Fibroblast of pulmonary artery (primary cell): ENCODE measurements around the gene RUNX2.
"Not testable (repeated sequence)": the region's sequence is repeated elsewhere in the genome, so short reads cannot be mapped to it uniquely, and the experiment has no call there.

Experiments used
- DNase-seq: peaks from one replicate; pipeline ENCODE4 v3.0.0-alpha.2; 2010; ENCODE audit warnings: low read depth
- H3K4me3 ChIP-seq: replicated peaks from 2 replicates; pipeline ENCODE4 v1.5.1; 2011; ENCODE audit warnings: low read depth, mild to moderate bottlenecking, control low read depth, low read length, moderate library complexity
- CTCF ChIP-seq: IDR thresholded peaks from 2 replicates; pipeline ENCODE4 v1.5.1; 2011; ENCODE audit warnings: mild to moderate bottlenecking, control low read depth, low read length, inconsistent platforms; ENCODE audit errors: missing control alignments

RUNX2 gene

GRCh38 chr6:45667766-45668165 lies 339.6 kb downstream of the RUNX2 start:
- no peak overlapping the region for H3K4me3 ChIP-seq
- no peak for TF ChIP-seq CTCF
- no peak for DNase-seq

GRCh38 chr6:45668705-45669104 lies 340.6 kb downstream of the RUNX2 start:
- DNase-seq = no peak
- H3K4me3 ChIP-seq = no peak overlapping the region
- TF ChIP-seq CTCF = no peak

GRCh38 chr6:45673167-45673566 lies 345.0 kb downstream of the RUNX2 start:
- not testable (repeated sequence) for DNase-seq, H3K4me3 ChIP-seq

GRCh38 chr6:45675166-45675565 lies 347.0 kb downstream of the RUNX2 start:
- not testable (repeated sequence) for DNase-seq, H3K4me3 ChIP-seq

GRCh38 chr6:45675634-45676033 lies 347.5 kb downstream of the RUNX2 start:
- TF ChIP-seq CTCF = no peak
- H3K4me3 ChIP-seq = no peak overlapping the region
- no peak for DNase-seq

GRCh38 chr6:45676380-45676779 lies 348.2 kb downstream of the RUNX2 start:
- no peak for DNase-seq
- no peak overlapping the region for H3K4me3 ChIP-seq
- no peak for TF ChIP-seq CTCF

- DNase-seq = peak; percentile 53
- TF ChIP-seq CTCF = no peak
- no peak overlapping the region for H3K4me3 ChIP-seq
Measured at GRCh38 chr6:45677381-45678284, 349.5 kb downstream of the RUNX2 start.

GRCh38 chr6:45678285-45678607 lies 350.1 kb downstream of the RUNX2 start:
- no peak for DNase-seq
- TF ChIP-seq CTCF = no peak
- H3K4me3 ChIP-seq = no peak overlapping the region
